HG03354 (cell line): ENCODE data around the gene B4GALNT2.
"Not testable (repeated sequence)": the region's sequence is repeated elsewhere in the genome, so short reads cannot be mapped to it uniquely, and the experiment has no call there.

Source experiments
- ATAC-seq: cut with Tn5 transposase; IDR thresholded peaks from one replicate; pipeline ENCODE4 v1.9.1; 2021; ENCODE audit warnings: mild to moderate bottlenecking; ENCODE audit not compliant: unreplicated experiment, poor library complexity, severe bottlenecking

B4GALNT2 gene, protein sequence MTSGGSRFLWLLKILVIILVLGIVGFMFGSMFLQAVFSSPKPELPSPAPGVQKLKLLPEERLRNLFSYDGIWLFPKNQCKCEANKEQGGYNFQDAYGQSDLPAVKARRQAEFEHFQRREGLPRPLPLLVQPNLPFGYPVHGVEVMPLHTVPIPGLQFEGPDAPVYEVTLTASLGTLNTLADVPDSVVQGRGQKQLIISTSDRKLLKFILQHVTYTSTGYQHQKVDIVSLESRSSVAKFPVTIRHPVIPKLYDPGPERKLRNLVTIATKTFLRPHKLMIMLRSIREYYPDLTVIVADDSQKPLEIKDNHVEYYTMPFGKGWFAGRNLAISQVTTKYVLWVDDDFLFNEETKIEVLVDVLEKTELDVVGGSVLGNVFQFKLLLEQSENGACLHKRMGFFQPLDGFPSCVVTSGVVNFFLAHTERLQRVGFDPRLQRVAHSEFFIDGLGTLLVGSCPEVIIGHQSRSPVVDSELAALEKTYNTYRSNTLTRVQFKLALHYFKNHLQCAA

GRCh38 chr17:49132699-49133364 is at the start of gene B4GALNT2:
B4GALNT2 (plus strand) TSS chr17:49132769; CDS start chr17:49132793, 24 bp downstream.
- ATAC-seq, result no peak

- ATAC-seq, result not testable (repeated sequence)
Measured at GRCh38 chr17:49085046-49085445, 47.5 kb upstream of the B4GALNT2 start.

GRCh38 chr17:49085565-49086315 is 46.8 kb upstream of the B4GALNT2 start:
- ATAC-seq, result no peak

DNA sequence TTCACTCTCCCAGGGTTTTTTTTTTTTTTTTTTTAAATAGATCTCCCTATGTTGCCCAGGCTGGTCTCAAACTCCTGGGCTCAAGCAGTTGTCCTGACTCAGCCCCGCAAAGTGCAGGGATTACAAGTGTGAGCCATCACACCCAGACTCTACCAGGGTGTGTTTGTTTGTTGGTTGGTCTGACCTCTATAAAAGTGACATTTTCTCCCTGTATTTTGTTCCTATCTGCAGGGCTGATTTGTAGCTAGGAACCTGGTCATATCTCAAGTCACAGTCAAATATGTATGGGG is 46.3 kb upstream of the B4GALNT2 start:
- no peak for ATAC-seq

GRCh38 chr17:49086649-49087048 is 45.9 kb upstream of the B4GALNT2 start:
- no peak for ATAC-seq

DNA sequence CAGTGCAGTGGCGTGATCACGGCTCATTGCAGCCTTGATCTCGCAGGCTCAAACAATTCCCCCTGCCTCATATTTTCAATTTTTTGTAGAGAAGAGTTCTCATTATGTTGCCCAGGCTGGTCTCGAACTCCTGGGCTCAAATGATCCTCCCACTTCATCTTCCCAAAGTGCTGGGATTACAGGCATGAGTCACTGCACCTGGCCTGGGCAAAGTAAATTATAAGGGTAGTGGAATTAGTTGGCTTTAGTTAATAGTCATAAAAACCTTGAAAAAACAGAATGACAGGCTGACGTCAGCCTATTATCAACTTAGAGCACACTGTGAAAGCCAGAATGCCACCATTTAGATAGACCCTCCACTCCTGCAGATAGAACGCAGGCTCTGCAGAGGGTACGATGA is 43.5 kb upstream of the B4GALNT2 start:
- ATAC-seq, result no peak

DNA sequence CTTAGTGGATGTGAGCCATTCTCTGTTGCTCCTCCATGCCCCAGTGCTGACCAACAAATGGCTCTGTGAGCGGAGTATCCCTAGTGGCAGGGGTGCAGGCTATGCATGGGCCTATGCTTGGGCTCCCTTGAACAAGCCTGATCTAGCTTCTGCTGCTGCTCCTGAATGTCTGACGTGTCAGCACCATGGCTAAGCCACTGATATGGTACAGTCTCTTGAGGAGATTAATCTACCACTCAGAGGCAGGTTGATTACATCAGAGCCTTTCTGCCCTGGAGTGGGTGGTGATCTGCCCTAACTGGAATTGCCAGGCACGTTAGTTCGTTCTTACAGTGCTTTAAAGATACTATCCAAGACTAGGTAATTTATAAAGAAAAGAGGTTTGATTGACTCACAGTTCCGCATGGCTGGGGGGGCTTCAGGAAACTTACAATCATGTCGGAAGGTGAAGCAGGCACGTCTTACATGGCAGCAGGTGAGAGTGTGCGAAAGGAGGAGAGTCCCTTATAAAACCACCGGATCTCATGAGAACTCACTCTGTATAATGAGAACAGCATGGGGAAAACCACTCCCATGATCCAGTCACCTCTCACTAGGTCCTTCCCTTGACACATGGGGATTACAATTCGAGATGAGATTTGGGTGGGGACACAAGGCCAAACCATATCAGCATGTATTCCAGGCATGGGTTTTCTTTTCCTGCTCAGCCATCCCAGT is 41.5 kb upstream of the B4GALNT2 start:
- ATAC-seq, result no peak

- ATAC-seq, result no peak
Measured at GRCh38 chr17:49093131-49093530, 39.4 kb upstream of the B4GALNT2 start.

- no peak for ATAC-seq
Measured at GRCh38 chr17:49100601-49101000, 32.0 kb upstream of the B4GALNT2 start.

GRCh38 chr17:49101054-49101534 is 31.5 kb upstream of the B4GALNT2 start:
- ATAC-seq, result no peak

GRCh38 chr17:49103360-49103759 is 29.2 kb upstream of the B4GALNT2 start:
- ATAC-seq, result not testable (repeated sequence)

- ATAC-seq, result no peak
Measured at GRCh38 chr17:49104511-49105074, 28.0 kb upstream of the B4GALNT2 start.

GRCh38 chr17:49106321-49107210 is 26.0 kb upstream of the B4GALNT2 start:
- no peak for ATAC-seq

- no peak for ATAC-seq
Measured at GRCh38 chr17:49107211-49107557, 25.4 kb upstream of the B4GALNT2 start.

DNA sequence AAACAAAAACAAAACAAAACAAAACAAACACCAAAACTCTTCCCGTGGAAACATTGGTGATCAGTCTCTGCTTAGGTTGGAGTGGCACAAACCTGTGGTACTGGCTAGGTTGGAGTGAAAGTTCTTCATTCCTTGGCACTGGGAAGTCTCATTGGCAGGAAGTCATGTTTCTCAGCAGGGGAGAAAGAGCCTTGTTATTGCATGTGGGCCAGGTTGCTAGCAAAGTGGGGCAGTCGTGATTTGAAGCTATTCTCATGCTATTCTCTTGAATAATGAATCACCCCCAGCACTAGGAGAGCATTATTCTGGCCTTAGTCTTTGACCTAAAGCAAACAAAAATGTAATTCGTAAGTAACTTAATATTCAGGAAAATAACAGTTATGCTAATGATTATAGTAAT is 24.3 kb upstream of the B4GALNT2 start:
- no peak for ATAC-seq

DNA sequence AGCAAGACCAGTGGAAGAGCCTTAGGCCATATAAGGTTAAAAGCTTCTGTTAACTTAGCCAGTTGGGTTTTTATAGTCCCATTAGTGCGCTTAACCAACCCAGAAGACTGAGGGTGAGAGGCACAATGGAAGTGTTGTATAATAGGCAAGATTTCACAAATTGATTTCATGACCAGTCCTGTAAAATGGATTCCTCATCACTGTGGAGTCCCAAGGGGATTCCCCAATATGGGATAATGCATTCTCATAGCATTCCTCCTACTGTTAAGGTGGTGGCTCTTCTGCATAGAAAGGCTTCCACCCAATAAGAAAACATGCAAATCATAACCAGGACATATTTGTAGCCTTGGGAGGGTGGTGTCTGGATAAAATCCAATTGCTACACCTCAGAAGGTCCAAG is 22.1 kb upstream of the B4GALNT2 start:
- no peak for ATAC-seq

DNA sequence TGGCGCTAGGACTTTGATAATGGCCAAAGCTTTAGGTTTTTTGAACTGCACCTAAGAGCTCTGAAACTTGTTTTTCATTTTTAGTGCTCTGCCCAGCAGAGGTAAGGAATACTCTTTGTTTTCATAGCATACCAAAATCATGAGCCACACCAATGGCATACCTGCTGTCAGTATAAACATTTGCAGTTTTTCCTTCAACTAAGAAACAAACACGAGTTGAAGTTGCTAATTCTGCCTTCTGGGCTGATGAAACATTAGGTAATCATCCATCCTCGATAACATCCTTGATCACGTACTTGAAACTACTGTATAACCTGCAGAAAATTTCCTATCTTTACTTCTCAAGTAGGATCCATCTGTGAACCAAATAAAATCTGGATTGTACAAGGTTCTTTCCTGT is 20.6 kb upstream of the B4GALNT2 start:
- no peak for ATAC-seq

DNA sequence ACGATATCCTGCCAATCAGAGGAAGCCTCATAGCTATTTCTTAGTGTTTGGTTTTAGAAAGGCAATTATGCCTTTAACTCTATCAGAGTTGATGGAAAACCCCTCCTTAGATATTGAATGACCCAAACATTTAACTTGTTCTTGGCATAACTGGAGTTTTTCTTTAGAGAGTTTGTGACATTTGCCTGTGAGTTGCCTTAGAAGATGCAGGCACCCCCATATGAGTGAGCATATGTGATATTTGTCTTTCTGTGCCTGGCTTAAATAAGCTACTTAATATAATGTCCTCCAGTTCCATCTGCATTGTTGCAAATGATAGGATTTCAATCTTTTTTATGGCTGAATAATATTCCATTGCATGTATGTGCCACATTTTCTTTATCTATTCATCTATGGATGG is 19.6 kb upstream of the B4GALNT2 start:
- ATAC-seq, result no peak

DNA sequence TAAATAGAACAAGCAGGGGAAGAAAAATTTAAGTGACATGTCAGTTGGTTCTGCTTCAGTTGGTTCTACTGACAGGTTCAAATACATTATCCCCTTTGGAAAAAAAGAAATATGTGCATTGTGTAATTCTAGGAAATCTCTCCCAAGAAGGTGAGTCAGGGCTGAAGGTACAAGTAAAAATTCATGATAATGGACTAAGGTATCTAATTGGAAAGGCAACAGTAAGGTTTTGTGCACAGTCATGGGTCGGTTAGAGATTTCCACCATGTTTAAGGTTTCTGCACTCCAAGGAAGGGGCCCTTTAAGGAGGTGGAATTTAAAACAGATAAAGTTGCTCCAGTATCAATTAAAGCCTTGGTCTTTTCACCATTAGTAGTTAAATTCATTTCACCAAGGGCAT is 17.9 kb upstream of the B4GALNT2 start:
- no peak for ATAC-seq
